ENCODE data around the gene SPTBN5. TPM values are rescaled to one million over a fixed set of nuclear protein-coding genes. Genes with fewer than 3 reads are reported as not detected.

The SPTBN5 gene
- total RNA-seq, 1 donor from 2014 or later, result 0.17 TPM

GRCh38 chr15:41798607-41799487, 95.0 kb downstream of the SPTBN5 start:
- DNase-seq (ENCODE audit: low read depth), result no peak

More at GRCh38 chr15:41798607-41799487, 95.0 kb downstream of the SPTBN5 start:
- Histone ChIP-seq H3K27me3 (ENCODE audit: control insufficient read depth, insufficient read depth, low read length) (no peaks in the 10 kb centered on the region), H3K36me3 (ENCODE audit: control insufficient read depth, insufficient read depth, low read length) (peaks cover 3% of the 10 kb centered on the region), H3K4me3 (ENCODE audit: low read depth, low read length) (no peak overlapping the region)
- no peak for TF ChIP-seq CTCF (IDR thresholded peaks at IDR 0.05; ENCODE audit: insufficient read depth, low read length, poor library complexity, severe bottlenecking)

Other genes starting within 250 kb of the SPTBN5 start
- gene MGA, start 233.6 kb downstream of the SPTBN5 start, total RNA-seq, result 39.6 and 43.1 TPM in 2 replicates
- 11.9 and 16.5 TPM in 2 replicates for gene MAPKBP1, start 119.6 kb downstream of the SPTBN5 start, total RNA-seq
- 14.0 and 16.0 TPM in 2 replicates for gene JMJD7, start 66.0 kb downstream of the SPTBN5 start, total RNA-seq
- gene PLA2G4B, start 55.2 kb downstream of the SPTBN5 start, total RNA-seq, result 2.3 and 3.4 TPM in 2 replicates
- 30.1 and 33.7 TPM in 2 replicates for gene EHD4, start 78.5 kb upstream of the SPTBN5 start, total RNA-seq
- gene PLA2G4E, start 127.0 kb upstream of the SPTBN5 start, total RNA-seq, result not detected in 2 replicates
- gene PLA2G4D, start 200.5 kb upstream of the SPTBN5 start, total RNA-seq, result not detected in 2 replicates